Esophagus muscularis mucosa (tissue), 4 donors: ENCODE measurements around the gene KAZN. TPM values are rescaled to one million over a fixed set of nuclear protein-coding genes. Genes with fewer than 3 reads are reported as not detected.
"Not testable (repeated sequence)": the region's sequence is repeated elsewhere in the genome, so short reads cannot be mapped to it uniquely, and the experiment has no call there.

Experiments
- DNase-seq: peaks from one replicate; pipeline ENCODE4 v3.0.0-alpha.2; 2017; ENCODE audit errors: extremely low spot score
- H3K27ac ChIP-seq, 4 donors: fragments of 200-600 bp; sonication (generic); replicated peaks in 1 of 4; 1 replicate in 3 of 4; 2 replicates in 1 of 4; pipeline ENCODE4 v1.5.1; 2016 to 2019; ENCODE audit warnings: mild to moderate bottlenecking in 1 of 4
- H3K27me3 ChIP-seq, 4 donors: fragments of 200-600 bp; sonication (generic); one replicate each; pipeline versions ENCODE4 v1.5.1 to v1.6.0; 2016 to 2019
- H3K36me3 ChIP-seq, 4 donors: fragments of 200-600 bp; sonication (generic); one replicate each; pipeline ENCODE4 v1.5.1; 2016 to 2019
- H3K4me1 ChIP-seq, 4 donors: fragments of 200-600 bp; sonication (generic); one replicate each; pipeline ENCODE4 v1.5.1; 2016 to 2019
- H3K4me3 ChIP-seq, 4 donors: fragments of 200-600 bp; sonication (generic); 1 replicate in 2 of 4; 2 replicates in 2 of 4; pipeline ENCODE4 v1.5.1; 2016 to 2019; ENCODE audit warnings: mild to moderate bottlenecking in 4 of 4, moderate library complexity in 1 of 4
- H3K9me3 ChIP-seq, 4 donors: fragments of 200-600 bp; sonication (generic); 1 replicate in 3 of 4; 2 replicates in 1 of 4; pipeline ENCODE4 v1.5.1; 2016 to 2019
- CTCF ChIP-seq, 3 experiments: fragments of 200-600 bp in 2 of 3; fragments of 450-650 bp in 1 of 3; sonication (generic) in 2 of 3; IDR thresholded peaks; one replicate each; pipeline ENCODE4 v1.5.1; 2017 to 2019; ENCODE audit warnings: antibody characterized with exemption in 3 of 3, mild to moderate bottlenecking in 2 of 3, moderate library complexity in 1 of 3
- EP300 ChIP-seq: sonication (generic); formaldehyde crosslinking; IDR thresholded peaks from one replicate; pipeline ENCODE4 v1.6.1; 2017; ENCODE audit warnings: antibody characterized with exemption
- POLR2A ChIP-seq: fragments of 450-650 bp; IDR thresholded peaks from one replicate; pipeline ENCODE4 v1.6.1; 2017; ENCODE audit warnings: antibody characterized with exemption, moderate library complexity, mild to moderate bottlenecking, low read depth
- POLR2AphosphoS5 ChIP-seq, 2 donors: sonication (generic); formaldehyde crosslinking; IDR thresholded peaks; one replicate each; pipeline ENCODE4 v1.6.1; 2017; ENCODE audit warnings: antibody characterized with exemption in 2 of 2
- WGBS: methylation state at CpG from one replicate; pipeline ENCODE4 v1.1.5; 2018; 5-methylcytosine and 5-hydroxymethylcytosine counted together
- intact Hi-C: fragments of 100-400 bp; cut with DNase I; formaldehyde crosslinking; loops from one replicate; pipeline ENCODE4 v1.15.1; 2023
- total RNA-seq, 4 donors: library from RNA; depleted of rRNA; stranded (reverse); fragments of >200 nt; gene quantifications; one replicate each; pipeline versions ENCODE4 v1.1.0 to v1.2.1, GENCODE V29; 2016

KAZN gene
- total RNA-seq, 4 donors from 2014 or later: 9.9 to 14.1 (median 11.9) TPM

GRCh38 chr1:15038232-15039016, 439.9 kb downstream of the KAZN start:
- intact Hi-C loops: no loop called here
- 83% methylated on average over 7 of the region's 7 CpGs for WGBS
- Histone ChIP-seq H3K36me3 (peaks cover 0 to 19% (median 6%) of the 10 kb centered on the region in 4 donors), H3K27ac (no peak overlapping the region), H3K4me1 (no peaks in the 10 kb centered on the region), H3K9me3 (no peaks in the 10 kb centered on the region), H3K4me3 (no peak overlapping the region), H3K27me3 (no peaks in the 10 kb centered on the region)
- no peak for TF ChIP-seq POLR2A
- TF ChIP-seq CTCF (IDR thresholded peaks at IDR 0.05): no peak
- no peak for DNase-seq

GRCh38 chr1:15039017-15039648, 440.6 kb downstream of the KAZN start:
- Histone ChIP-seq H3K27ac (no peak overlapping the region), H3K9me3 (no peaks in the 10 kb centered on the region), H3K4me3 (no peak overlapping the region), H3K4me1 (no peaks in the 10 kb centered on the region), H3K27me3 (no peaks in the 10 kb centered on the region), H3K36me3 (peaks cover 0 to 23% (median 7%) of the 10 kb centered on the region in 4 donors)
- intact Hi-C loops: no loop called here
- TF ChIP-seq POLR2A (no peak), CTCF (IDR thresholded peaks at IDR 0.05) (no peak), POLR2AphosphoS5 (IDR thresholded peaks at IDR 0.05) (no peak), EP300 (no peak)
- 93% methylated on average over 9 of the region's 9 CpGs for WGBS
- DNase-seq: no peak

- Histone ChIP-seq H3K27me3 (no peaks in the 10 kb centered on the region), H3K4me1 (no peaks in the 10 kb centered on the region), H3K4me3 (no peak overlapping the region), H3K9me3 (no peaks in the 10 kb centered on the region), H3K27ac (no peak overlapping the region), H3K36me3 (peaks cover 0 to 20% (median 7%) of the 10 kb centered on the region in 4 donors)
- TF ChIP-seq POLR2A: no peak
- no peak for TF ChIP-seq EP300
- no peak for TF ChIP-seq CTCF (IDR thresholded peaks at IDR 0.05)
- TF ChIP-seq POLR2AphosphoS5 (IDR thresholded peaks at IDR 0.05): no peak
- DNase-seq: no peak
- intact Hi-C loops: loop anchor here (10.0 kb wide), 2 partner anchors 935 to 1075 kb away; no protein-coding TSS in a partner anchor
- 91% methylated on average over 5 of the region's 5 CpGs for WGBS
Measured at GRCh38 chr1:15039901-15040300, 441.4 kb downstream of the KAZN start.

GRCh38 chr1:15040685-15041084, 442.2 kb downstream of the KAZN start:
- H3K36me3 ChIP-seq: peaks cover 0 to 15% (median 3%) of the 10 kb centered on the region in 4 donors
- H3K9me3 ChIP-seq, H3K4me1 ChIP-seq, H3K27ac ChIP-seq, H3K4me3 ChIP-seq, DNase-seq, H3K27me3 ChIP-seq: not testable (repeated sequence)
- intact Hi-C loops: loop anchor here (10.0 kb wide), 2 partner anchors 936 to 1076 kb away; no protein-coding TSS in a partner anchor
- 88% methylated on average over 5 of the region's 5 CpGs for WGBS

GRCh38 chr1:15042866-15043265, 444.4 kb downstream of the KAZN start:
- no peaks in the 10 kb centered on the region for H3K9me3 ChIP-seq
- WGBS: 89% methylated on average over 4 of the region's 8 CpGs
- intact Hi-C loops: loop anchor here (10.0 kb wide), 2 partner anchors 938 to 1078 kb away; no protein-coding TSS in a partner anchor

More at GRCh38 chr1:15042866-15043265, 444.4 kb downstream of the KAZN start:
- no peaks in the 10 kb centered on the region for H3K27me3 ChIP-seq
- no peak overlapping the region for H3K4me3 ChIP-seq
- no peak for DNase-seq
- TF ChIP-seq POLR2A (no peak), CTCF (IDR thresholded peaks at IDR 0.05) (no peak), POLR2AphosphoS5 (IDR thresholded peaks at IDR 0.05) (no peak), EP300 (no peak)
- H3K27ac ChIP-seq: no peak overlapping the region
- peaks cover 0 to 4% (median 2%) of the 10 kb centered on the region in 4 donors for H3K36me3 ChIP-seq
- peaks cover 0 to 7% (median 2%) of the 10 kb centered on the region in 4 donors for H3K4me1 ChIP-seq
